ENCODE results near the gene ZNF304.

DNA sequence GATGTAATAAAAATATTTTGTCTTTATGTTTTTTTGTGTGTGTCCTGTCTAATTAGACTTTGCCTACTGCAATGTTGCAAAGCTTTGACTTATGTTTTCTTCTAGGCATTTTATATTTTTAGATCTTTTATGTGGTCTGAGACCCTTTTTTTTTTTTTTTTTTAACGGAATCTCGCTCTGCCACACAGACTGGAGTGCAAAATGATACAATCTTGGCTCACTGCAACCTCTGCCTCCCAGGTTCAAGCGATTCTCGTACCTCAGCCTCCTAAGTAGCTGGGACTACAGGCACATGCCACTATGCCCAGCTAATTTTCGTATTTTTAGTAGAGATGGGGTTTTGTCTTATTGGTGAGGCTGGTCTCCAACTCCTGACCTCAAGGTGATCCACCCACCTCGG lies 8.5 kb upstream of the ZNF304 start:
- TF ChIP-seq, protein P1, sequence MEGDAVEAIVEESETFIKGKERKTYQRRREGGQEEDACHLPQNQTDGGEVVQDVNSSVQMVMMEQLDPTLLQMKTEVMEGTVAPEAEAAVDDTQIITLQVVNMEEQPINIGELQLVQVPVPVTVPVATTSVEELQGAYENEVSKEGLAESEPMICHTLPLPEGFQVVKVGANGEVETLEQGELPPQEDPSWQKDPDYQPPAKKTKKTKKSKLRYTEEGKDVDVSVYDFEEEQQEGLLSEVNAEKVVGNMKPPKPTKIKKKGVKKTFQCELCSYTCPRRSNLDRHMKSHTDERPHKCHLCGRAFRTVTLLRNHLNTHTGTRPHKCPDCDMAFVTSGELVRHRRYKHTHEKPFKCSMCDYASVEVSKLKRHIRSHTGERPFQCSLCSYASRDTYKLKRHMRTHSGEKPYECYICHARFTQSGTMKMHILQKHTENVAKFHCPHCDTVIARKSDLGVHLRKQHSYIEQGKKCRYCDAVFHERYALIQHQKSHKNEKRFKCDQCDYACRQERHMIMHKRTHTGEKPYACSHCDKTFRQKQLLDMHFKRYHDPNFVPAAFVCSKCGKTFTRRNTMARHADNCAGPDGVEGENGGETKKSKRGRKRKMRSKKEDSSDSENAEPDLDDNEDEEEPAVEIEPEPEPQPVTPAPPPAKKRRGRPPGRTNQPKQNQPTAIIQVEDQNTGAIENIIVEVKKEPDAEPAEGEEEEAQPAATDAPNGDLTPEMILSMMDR (IDR thresholded peaks at IDR 0.05), result no peak
- TF ChIP-seq POLR2A (IDR thresholded peaks at IDR 0.05), result no peak
